Measurements from ENCODE around the gene COL28A1. TPM values are rescaled to one million over a fixed set of nuclear protein-coding genes. Genes with fewer than 3 reads are reported as not detected.

The COL28A1 gene
- total and polyA plus RNA-seq, 12 donors: 0.35 to 8.1 (median 1.5) TPM

GRCh38 chr7:7375538-7375937 is 160.1 kb downstream of the COL28A1 start:
- no peak for TF ChIP-seq CTCF (IDR thresholded peaks at IDR 0.05)
- no peak for DNase-seq
- 74 to 76% methylated on average over 4 of the region's 4 CpGs for WGBS, 2 donors
- no peak overlapping the region for H3K4me3 ChIP-seq
- no peaks in the 10 kb centered on the region for H3K4me1 ChIP-seq
- no peaks in the 10 kb centered on the region for H3K36me3 ChIP-seq
- intact Hi-C loops (cut with DNase I): no loop called here
- H3K27ac ChIP-seq: no peak overlapping the region
- ATAC-seq: no peak
- no peaks in the 10 kb centered on the region for H3K27me3 ChIP-seq
- no peaks in the 10 kb centered on the region for H3K9me3 ChIP-seq

- intact Hi-C loops (cut with DNase I): no loop called here
- Histone ChIP-seq H3K27me3 (no peaks in the 10 kb centered on the region), H3K36me3 (no peaks in the 10 kb centered on the region), H3K27ac (no peak overlapping the region), H3K4me1 (no peaks in the 10 kb centered on the region), H3K4me3 (no peak overlapping the region), H3K9me3 (no peaks in the 10 kb centered on the region)
- TF ChIP-seq CTCF (IDR thresholded peaks at IDR 0.05): no peak
- WGBS, 2 donors: 82 to 84% methylated on average over 2 of the region's 2 CpGs
- no peak for ATAC-seq
- no peak for DNase-seq
Observed at GRCh38 chr7:7370076-7370475, 165.6 kb downstream of the COL28A1 start.

- Histone ChIP-seq H3K36me3 (no peaks in the 10 kb centered on the region), H3K4me3 (no peak overlapping the region), H3K27me3 (no peaks in the 10 kb centered on the region), H3K9me3 (peaks cover 0 to 4% (median 0%) of the 10 kb centered on the region in 11 donors), H3K4me1 (no peaks in the 10 kb centered on the region), H3K27ac (no peak overlapping the region)
- WGBS, 2 donors: 82 to 84% methylated on average over 2 of the region's 2 CpGs
- intact Hi-C loops (cut with DNase I): no loop called here
- no peak for TF ChIP-seq CTCF (IDR thresholded peaks at IDR 0.05)
- ATAC-seq (no peak), DNase-seq (no peak)
Observed at GRCh38 chr7:7369134-7369533, 166.5 kb downstream of the COL28A1 start.

GRCh38 chr7:7354674-7355073 is 181.0 kb downstream of the COL28A1 start:
- TF ChIP-seq CTCF (IDR thresholded peaks at IDR 0.05): no peak
- Histone ChIP-seq H3K4me1 (no peaks in the 10 kb centered on the region), H3K36me3 (no peaks in the 10 kb centered on the region), H3K9me3 (no peaks in the 10 kb centered on the region), H3K27ac (no peak overlapping the region), H3K27me3 (peaks cover 0 to 4% (median 0%) of the 10 kb centered on the region in 7 donors), H3K4me3 (no peak overlapping the region)
- WGBS, 2 donors: 43 to 53% methylated on average over 3 of the region's 3 CpGs
- ATAC-seq (no peak), DNase-seq (no peak)
- intact Hi-C loops (cut with DNase I): no loop called here

All from heart right ventricle (tissue), 16 donors.